Activated CD8-positive, alpha-beta memory T cell treated with anti-CD3 and anti-CD28 coated beads, Interleukin-2, amount 50 U/mL, for 4 hours (primary cell): ENCODE data around the gene SH2B2.

Source experiments
- DNase-seq: peaks from one replicate; pipeline ENCODE4 v3.0.0-alpha.2; 2020

SH2B2 gene

GRCh38 chr7:102268635-102269034, 18.0 kb upstream of the SH2B2 start:
- no peak for DNase-seq

GRCh38 chr7:102270178-102270887, 16.3 kb upstream of the SH2B2 start:
- DNase-seq = no peak

GRCh38 chr7:102271158-102271798, 15.4 kb upstream of the SH2B2 start:
- DNase-seq = no peak

GRCh38 chr7:102272075-102272916, 14.4 kb upstream of the SH2B2 start:
- peak; percentile 80 for DNase-seq

- DNase-seq = no peak
Observed at GRCh38 chr7:102272917-102273748, 13.5 kb upstream of the SH2B2 start.

GRCh38 chr7:102273749-102274712, 12.6 kb upstream of the SH2B2 start:
- no peak for DNase-seq

- DNase-seq = no peak
Observed at GRCh38 chr7:102275123-102275703, 11.5 kb upstream of the SH2B2 start.

GRCh38 chr7:102277901-102278300, 8.8 kb upstream of the SH2B2 start:
- DNase-seq = no peak

- peak; percentile 63 for DNase-seq
Observed at GRCh38 chr7:102279537-102280400, 6.9 kb upstream of the SH2B2 start.

GRCh38 chr7:102280521-102280920, 6.1 kb upstream of the SH2B2 start:
- no peak for DNase-seq

- no peak for DNase-seq
Observed at GRCh38 chr7:102281785-102282184, 4.9 kb upstream of the SH2B2 start.

- no peak for DNase-seq
Observed at GRCh38 chr7:102282465-102283362, 4.0 kb upstream of the SH2B2 start.

GRCh38 chr7:102283477-102284189, 3.0 kb upstream of the SH2B2 start:
- DNase-seq = no peak

- DNase-seq = no peak
Observed at GRCh38 chr7:102284399-102284798, 2.3 kb upstream of the SH2B2 start.

GRCh38 chr7:102284891-102285539, 1.7 kb upstream of the SH2B2 start:
- no peak for DNase-seq

GRCh38 chr7:102285540-102286236, 980 bp upstream of the SH2B2 start:
- no peak for DNase-seq
